Cerebellar nuclear complex (tissue), 1 donor: ENCODE data around the gene ELF2.
"Not testable (repeated sequence)": the region's sequence is repeated elsewhere in the genome, so short reads cannot be mapped to it uniquely, and the experiment has no call there.

Source experiments
- DNase-seq, 2 experiments: peaks; one replicate each; lab custom pipeline; 2025; lab: John Stamatoyannopoulos, UW

ELF2 gene

GRCh38 chr4:139077567-139078355 is 99.3 kb downstream of the ELF2 start:
- no peak for DNase-seq

GRCh38 chr4:139076016-139076744 is 100.8 kb downstream of the ELF2 start:
- no peak for DNase-seq

DNA sequence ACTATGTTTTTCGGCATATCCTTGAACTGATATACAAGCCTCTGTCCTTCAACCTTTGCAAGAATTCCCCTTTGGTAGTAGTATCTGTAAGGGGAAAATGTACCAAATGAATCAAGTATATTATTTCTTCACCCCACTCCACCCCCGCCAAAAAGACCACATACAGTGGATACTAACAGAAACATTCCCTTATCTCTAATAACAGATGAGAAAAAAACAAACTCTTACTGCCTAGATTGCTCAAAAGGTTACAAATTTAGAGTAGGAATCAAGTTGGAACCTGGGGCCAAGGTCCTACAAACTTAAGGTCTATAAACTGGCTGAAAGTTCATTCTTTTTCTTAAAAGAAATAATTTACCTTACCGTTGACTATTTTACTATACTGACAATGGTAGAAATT is 116.4 kb downstream of the ELF2 start:
- DNase-seq: no peak

DNA sequence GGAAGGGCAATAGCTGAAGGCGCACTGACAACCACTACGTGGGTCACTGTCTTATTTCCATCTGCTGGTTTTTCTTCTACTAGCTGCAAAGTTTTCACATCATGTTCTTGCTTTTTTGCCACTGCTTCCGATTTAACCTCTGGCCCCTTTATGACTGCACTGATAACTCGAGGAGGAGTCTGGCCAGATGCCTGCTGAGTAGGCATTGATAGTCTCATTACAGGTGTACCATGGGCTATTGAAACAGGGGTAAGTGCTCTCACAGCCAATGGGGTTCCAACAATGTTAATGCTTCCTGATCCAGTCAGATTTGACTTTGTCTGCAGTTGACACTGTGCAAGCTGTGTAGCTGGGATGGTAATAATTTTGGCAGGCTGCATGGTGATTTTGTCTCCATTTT is 118.0 kb downstream of the ELF2 start:
- not testable (repeated sequence) for DNase-seq

- no peak for DNase-seq
Measured at GRCh38 chr4:139054791-139055505, 122.1 kb downstream of the ELF2 start.

- no peak for DNase-seq
Measured at GRCh38 chr4:139053909-139054308, 123.1 kb downstream of the ELF2 start.

DNA sequence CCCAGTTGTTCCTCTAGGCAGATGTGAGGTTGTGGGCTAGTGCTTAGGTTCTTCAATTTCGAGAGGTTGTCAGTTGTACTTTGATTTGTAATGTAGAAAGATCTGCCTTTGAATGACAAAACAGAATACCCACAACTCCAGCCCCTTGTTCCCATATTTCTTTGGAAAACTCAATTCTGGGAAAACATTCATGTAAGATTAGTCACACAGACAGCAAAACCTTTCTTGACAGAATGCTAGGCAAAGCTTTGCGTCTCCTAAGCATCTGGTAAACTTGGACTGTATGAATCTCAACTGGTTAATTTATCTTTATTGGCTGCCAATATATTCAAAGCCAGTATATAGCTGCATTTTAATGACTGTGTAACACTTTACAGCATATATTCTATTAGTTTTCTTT is 126.6 kb downstream of the ELF2 start:
- no peak for DNase-seq

DNA sequence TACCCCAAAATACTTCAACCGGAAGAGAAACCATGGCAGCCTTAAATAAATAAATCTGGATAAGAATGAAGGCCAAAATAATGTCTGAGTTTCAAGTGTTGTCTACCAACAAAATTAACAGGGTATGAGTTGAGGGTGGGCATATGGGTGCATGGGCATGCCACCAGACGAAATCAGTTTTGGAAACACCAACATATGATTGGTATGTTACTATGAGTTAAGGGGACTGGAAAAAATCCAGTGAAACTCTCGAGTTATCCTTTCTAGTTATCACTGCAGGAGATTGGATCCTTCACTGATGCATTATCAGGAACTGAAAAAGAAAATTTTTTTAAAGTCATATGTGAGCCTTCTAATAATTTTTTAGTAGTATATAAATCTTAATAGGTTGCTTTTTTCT is 129.0 kb downstream of the ELF2 start:
- no peak for DNase-seq

DNA sequence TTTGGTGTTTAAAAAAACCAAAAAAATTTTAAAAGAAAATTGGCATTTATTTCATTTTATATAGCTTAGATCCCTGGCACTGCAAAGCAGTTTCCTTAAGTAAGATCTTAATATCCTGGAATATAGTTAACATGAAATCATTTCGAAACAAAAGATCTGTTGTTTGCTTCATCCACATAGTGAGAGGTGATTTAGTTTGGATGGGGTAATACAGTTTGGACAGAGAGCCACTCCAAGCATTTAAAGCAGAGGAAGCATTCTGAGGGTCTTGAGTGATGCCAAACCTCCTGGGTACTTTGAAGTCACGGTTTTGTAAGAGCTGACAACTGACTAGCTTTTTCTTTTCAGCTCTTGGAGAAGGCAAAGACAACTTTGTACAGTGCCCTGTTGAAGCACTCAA is 132.7 kb downstream of the ELF2 start:
- DNase-seq: no peak

- DNase-seq: no peak
Measured at GRCh38 chr4:139042981-139043460, 134.0 kb downstream of the ELF2 start.

GRCh38 chr4:139038874-139039443 is 138.1 kb downstream of the ELF2 start:
- no peak for DNase-seq

DNA sequence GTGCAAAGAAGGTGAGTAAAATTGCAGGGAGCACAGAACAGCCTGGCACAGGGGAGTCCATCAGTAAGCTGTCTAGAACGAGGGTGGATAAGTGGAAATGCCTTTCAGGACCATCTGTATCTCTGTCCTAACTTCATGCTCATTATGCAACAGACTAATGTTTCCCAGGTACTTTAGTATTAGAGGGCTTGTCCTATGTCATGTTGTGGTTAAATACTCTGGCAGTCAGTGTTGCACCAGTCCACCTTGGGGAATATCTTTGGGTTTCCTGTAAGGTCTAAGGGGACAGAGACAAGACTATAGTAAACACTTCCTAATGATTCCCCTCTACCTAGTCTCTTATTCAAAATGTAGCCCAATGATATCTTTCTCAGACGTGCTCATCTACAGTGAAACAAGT is 140.1 kb downstream of the ELF2 start:
- DNase-seq: no peak

- no peak for DNase-seq
Measured at GRCh38 chr4:139035650-139036049, 141.4 kb downstream of the ELF2 start.

DNA sequence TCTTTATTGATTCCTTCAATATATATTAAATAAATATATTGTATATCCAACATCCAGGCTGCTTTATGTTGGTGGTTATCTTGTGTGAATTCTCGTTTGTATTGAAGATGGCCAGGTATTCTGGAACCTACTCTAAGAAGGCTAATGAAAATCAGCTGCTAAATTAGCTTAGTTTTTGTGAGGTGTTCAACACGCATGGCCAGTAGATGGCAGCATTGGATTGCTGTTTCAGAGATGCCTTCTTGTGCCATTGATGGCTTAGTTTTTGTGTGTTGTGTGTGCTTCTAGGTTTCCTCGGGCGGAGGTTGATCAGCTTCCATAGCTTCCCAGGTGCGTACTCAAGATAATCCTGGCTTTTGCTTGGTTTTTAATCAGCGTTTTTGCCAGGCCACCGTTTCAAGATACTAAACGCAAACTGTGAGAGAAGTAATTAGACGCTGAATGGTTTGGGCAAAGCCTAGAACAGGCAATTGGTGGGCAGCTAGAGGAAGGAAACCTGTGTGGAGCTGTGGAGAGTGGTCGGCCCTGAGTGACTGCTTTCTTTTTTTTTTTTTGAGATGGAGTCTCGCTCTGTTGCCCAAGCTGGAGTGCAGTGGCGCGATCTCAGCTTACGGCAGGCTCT is 146.3 kb downstream of the ELF2 start:
- DNase-seq: peak; percentile 6 to 59

GRCh38 chr4:139029866-139030363 is 147.1 kb downstream of the ELF2 start:
- not testable (repeated sequence) for DNase-seq

GRCh38 chr4:139028191-139028661 is 148.8 kb downstream of the ELF2 start:
- DNase-seq: no peak

DNA sequence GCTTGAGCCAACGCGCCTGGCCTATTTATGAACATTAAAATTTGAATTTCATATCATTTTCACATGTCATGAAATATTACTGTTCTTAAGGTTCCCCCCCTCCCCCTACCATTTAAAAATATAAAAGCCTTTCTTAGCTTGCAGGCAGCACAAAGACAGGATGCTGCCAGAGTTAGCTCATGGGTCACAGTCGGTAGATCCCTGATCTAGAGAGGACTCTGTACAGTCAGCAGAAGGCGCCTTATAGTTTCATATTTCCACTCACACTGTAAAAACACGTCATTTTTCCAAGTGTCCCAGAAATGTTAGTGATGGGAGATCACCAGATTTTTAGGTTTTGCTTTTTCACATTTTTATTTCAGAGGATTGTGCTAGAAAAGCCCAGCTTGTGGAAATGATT is 149.2 kb downstream of the ELF2 start:
- DNase-seq: no peak

- no peak for DNase-seq
Measured at GRCh38 chr4:139025841-139026240, 151.2 kb downstream of the ELF2 start.

DNA sequence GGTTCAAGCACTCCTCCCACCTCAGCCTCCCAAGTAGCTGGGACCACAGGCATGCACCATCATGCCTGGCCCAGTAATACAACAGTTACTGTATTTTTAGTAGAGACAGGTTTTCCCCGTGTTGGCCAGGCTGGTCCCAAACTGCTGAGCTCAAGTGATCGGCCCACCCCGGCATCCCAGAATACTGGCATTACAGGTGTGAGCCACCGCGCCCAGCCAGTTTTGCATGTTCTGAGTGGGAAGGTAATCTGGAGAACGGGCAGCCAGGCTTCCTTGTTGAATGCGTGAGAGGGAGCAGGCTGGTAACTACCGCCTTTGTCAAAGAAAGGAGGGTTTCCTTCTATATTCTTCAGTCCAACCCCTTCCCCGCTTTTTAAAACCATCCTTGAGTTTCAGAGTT is 152.3 kb downstream of the ELF2 start:
- DNase-seq: no peak

DNA sequence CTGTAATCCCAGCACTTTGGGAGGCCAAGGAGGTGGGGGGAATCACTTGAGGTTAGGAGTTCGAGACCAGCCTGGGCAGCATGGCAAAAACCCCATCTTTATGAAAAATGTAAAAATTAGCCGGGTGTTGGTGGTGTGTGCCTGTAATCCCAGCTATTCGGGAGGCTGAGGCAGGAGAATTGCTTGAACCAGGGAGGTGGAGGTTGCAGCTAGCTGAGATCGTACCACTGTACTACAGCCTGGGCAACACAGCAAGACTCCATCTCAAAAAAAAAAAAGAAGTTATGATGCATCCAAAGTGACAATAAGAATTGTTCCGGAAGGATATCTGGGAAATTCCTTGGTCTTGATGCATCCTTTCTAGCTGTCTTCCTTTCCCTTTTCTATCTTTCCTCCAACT is 154.2 kb downstream of the ELF2 start:
- DNase-seq: no peak

GRCh38 chr4:139021071-139021470 is 155.9 kb downstream of the ELF2 start:
- DNase-seq: not testable (repeated sequence)

DNA sequence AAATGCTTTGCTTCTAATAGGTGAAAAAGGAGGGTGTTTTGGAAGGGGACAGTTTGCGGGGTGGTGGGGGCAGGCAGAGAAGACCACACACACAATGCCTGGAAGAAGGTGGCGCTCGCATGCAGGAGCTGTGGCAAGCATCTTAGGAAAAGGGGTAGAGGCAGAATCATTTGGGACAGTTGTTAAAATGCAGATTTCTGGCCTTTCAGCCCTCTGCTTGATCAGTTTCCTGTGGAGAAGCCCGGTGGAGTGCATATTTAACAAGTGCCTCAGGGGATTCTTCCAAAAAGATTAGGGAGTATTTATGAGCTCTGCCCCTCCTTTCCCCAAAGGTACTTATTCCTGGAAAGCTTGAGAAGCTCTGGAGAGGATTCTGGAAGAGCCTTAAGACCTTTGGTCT is 156.6 kb downstream of the ELF2 start:
- DNase-seq: no peak
